ENCODE data around the gene ETS2. TPM values are rescaled to one million over a fixed set of nuclear protein-coding genes. Genes with fewer than 3 reads are reported as not detected.

ETS2 gene
- total RNA-seq, 6 donors from 2014 or later = 70.2 to 215 (median 143) TPM

DNA sequence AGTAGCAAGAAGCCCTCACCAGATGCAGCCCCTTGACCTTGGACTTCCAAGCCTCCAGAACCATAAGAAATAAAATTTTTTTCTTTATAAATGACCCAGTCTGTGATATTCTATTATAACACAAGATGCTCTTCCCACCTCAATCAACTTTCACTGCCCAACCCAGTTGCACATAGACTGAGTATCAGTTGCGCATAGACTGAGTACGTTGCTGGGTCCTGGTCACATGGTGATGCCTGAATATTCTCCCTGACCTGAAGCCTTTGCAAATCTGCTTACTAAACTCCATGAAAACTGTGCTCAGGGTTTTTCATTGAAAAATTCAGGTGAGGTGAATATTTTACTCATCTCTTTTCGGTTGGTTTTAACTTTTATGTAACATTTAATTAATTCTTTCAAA lies 59.2 kb downstream of the ETS2 start:
- Histone ChIP-seq H3K4me1 (no peaks in the 10 kb centered on the region), H3K27me3 (no peaks in the 10 kb centered on the region), H3K4me3 (no peak overlapping the region), H3K9me3 (no peaks in the 10 kb centered on the region), H3K27ac (no peak overlapping the region), H3K36me3 (no peaks in the 10 kb centered on the region)
- TF ChIP-seq, protein P1, sequence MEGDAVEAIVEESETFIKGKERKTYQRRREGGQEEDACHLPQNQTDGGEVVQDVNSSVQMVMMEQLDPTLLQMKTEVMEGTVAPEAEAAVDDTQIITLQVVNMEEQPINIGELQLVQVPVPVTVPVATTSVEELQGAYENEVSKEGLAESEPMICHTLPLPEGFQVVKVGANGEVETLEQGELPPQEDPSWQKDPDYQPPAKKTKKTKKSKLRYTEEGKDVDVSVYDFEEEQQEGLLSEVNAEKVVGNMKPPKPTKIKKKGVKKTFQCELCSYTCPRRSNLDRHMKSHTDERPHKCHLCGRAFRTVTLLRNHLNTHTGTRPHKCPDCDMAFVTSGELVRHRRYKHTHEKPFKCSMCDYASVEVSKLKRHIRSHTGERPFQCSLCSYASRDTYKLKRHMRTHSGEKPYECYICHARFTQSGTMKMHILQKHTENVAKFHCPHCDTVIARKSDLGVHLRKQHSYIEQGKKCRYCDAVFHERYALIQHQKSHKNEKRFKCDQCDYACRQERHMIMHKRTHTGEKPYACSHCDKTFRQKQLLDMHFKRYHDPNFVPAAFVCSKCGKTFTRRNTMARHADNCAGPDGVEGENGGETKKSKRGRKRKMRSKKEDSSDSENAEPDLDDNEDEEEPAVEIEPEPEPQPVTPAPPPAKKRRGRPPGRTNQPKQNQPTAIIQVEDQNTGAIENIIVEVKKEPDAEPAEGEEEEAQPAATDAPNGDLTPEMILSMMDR (IDR thresholded peaks at IDR 0.05) = no peak
- no peak for TF ChIP-seq POLR2A (IDR thresholded peaks at IDR 0.05)
- TF ChIP-seq POLR2AphosphoS5 (IDR thresholded peaks at IDR 0.05) = no peak
- TF ChIP-seq EP300 (IDR thresholded peaks at IDR 0.05) = no peak
- no peak for DNase-seq
- WGBS, 2 donors = 78 to 97% methylated on average over 3 of the region's 3 CpGs
- ATAC-seq (ENCODE audit: low FRiP score in 2 of 2) = no peak

DNA sequence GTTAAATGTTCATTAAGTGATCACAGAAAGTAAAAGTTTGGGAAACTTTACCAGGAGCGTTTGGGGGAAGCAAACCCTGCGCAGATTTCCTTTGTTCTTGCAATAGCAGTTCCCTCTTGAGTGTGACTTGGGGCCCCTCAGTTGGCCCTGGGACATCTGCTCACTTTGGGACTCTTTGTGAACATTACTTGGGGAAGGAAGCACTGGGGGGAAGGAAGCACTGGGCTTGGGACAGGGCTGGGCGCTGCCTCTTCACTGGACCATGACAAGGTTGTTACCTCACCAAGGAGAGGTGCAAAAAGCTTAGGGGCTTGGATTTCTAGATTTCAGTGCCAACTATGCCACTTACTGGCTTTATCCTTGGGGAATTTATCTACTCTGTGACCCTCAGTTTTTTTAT lies 63.5 kb downstream of the ETS2 start:
- WGBS, 2 donors = 65 to 68% methylated on average over 3 of the region's 3 CpGs
- no peaks in the 10 kb centered on the region for H3K9me3 ChIP-seq
- peak in 1 of 2 donors; percentile 50 for DNase-seq
- TF ChIP-seq, protein P1 (IDR thresholded peaks at IDR 0.05) = no peak
- TF ChIP-seq POLR2AphosphoS5 (IDR thresholded peaks at IDR 0.05) = no peak
- TF ChIP-seq POLR2A (IDR thresholded peaks at IDR 0.05) = no peak
- no peaks in the 10 kb centered on the region for H3K27me3 ChIP-seq
- no peaks in the 10 kb centered on the region for H3K4me1 ChIP-seq
- no peak overlapping the region for H3K4me3 ChIP-seq
- ATAC-seq (ENCODE audit: low FRiP score in 2 of 2) = peak in 1 of 2 donors; percentile 68
- H3K36me3 ChIP-seq = no peaks in the 10 kb centered on the region
- H3K27ac ChIP-seq = no peak overlapping the region

DNA sequence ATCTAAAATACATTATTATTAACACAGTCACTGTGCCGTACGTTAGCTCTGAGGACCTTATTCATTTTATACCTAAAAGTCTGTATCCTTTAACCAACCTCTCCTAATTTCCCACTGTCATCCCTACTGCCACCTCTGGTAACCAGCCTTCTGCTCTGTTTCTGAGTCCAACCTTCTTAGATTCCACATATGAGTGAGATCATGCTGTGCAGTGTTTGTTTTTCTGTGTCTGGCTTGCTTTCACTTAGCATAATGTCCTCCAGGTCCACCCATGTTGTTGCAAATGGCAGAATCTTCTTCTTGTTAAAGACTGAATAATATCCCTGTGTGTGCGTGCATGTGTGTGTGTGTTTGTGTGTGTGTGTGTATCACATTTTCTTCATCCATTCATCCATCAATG lies 64.2 kb downstream of the ETS2 start:
- 79 to 99% methylated on average over 3 of the region's 3 CpGs for WGBS, 2 donors
- H3K27ac ChIP-seq = no peak overlapping the region
- TF ChIP-seq EP300 (IDR thresholded peaks at IDR 0.05) = no peak
- TF ChIP-seq, protein P1 (IDR thresholded peaks at IDR 0.05) = no peak
- TF ChIP-seq POLR2A (IDR thresholded peaks at IDR 0.05) = no peak
- TF ChIP-seq POLR2AphosphoS5 (IDR thresholded peaks at IDR 0.05) = no peak
- no peak for DNase-seq
- H3K4me1 ChIP-seq = no peaks in the 10 kb centered on the region
- no peaks in the 10 kb centered on the region for H3K27me3 ChIP-seq
- no peak for ATAC-seq (ENCODE audit: low FRiP score in 2 of 2)
- H3K4me3 ChIP-seq = no peak overlapping the region
- H3K36me3 ChIP-seq = no peaks in the 10 kb centered on the region
- H3K9me3 ChIP-seq = no peaks in the 10 kb centered on the region
